ENCODE results near the gene KLK11. TPM values are rescaled to one million over a fixed set of nuclear protein-coding genes. Genes with fewer than 3 reads are reported as not detected.

The KLK11 gene
- total RNA-seq, 2 experiments from 2014 or later: not detected

DNA sequence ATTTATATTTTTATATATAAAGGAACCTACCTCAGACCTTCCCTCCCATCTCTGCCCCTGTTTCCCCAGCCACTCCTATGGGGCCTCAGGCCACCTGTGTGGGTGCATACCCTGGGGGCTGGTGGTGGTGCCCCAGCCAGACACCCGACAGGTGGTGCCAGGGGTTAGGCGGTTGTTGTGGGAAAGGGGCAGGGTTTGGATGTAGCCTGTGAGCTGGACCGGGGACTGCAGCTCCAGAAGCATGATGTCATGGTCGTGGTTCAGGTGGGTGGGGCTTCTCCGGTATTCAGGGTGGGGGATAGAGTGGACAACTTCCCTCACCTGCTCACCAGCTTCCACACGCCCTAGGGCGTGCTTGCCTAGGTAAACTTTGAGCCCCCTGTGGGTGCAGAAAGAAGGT, 33.3 kb upstream of the KLK11 start:
- Mint-ChIP-seq H3K4me3 (no peak overlapping the region), H3K27me3 (peaks cover 24% of the 10 kb centered on the region), H3K36me3 (ENCODE audit: low read depth) (no peaks in the 10 kb centered on the region), H3K9me3 (no peaks in the 10 kb centered on the region), H3K4me1 (ENCODE audit: low read depth) (no peaks in the 10 kb centered on the region), H3K27ac (no peak overlapping the region)
- ChIA-PET CTCF (no interaction called here), POLR2A (interaction anchor here (0.6 kb wide), 1 partner anchor 54 kb away, joined by 3 read pairs; no protein-coding TSS in a partner anchor)
- TF ChIP-seq, protein P1, sequence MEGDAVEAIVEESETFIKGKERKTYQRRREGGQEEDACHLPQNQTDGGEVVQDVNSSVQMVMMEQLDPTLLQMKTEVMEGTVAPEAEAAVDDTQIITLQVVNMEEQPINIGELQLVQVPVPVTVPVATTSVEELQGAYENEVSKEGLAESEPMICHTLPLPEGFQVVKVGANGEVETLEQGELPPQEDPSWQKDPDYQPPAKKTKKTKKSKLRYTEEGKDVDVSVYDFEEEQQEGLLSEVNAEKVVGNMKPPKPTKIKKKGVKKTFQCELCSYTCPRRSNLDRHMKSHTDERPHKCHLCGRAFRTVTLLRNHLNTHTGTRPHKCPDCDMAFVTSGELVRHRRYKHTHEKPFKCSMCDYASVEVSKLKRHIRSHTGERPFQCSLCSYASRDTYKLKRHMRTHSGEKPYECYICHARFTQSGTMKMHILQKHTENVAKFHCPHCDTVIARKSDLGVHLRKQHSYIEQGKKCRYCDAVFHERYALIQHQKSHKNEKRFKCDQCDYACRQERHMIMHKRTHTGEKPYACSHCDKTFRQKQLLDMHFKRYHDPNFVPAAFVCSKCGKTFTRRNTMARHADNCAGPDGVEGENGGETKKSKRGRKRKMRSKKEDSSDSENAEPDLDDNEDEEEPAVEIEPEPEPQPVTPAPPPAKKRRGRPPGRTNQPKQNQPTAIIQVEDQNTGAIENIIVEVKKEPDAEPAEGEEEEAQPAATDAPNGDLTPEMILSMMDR (IDR thresholded peaks at IDR 0.05): no peak
- ATAC-seq (no peak), DNase-seq (no peak)
- intact Hi-C loops (cut with micrococcal nuclease): no loop called here

DNA sequence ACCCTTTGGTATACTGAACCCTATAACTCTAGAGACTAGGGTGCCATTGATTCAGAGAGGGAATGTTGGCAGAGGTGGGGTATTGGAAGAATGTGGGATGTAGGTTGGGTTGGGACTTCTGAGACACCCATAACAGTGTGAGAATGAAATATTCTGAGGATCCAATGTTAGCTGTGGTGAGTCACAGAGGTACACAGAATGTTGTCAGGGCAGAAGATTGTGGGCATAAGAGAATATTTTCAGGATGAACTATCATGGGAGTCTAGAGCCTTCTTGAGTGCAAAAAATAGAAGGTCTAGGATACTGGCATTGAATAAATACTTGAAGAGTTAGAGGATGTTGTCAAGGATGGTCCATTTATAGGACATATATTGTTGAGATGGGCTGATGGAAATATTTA, 29.4 kb upstream of the KLK11 start:
- Mint-ChIP-seq H3K36me3 (ENCODE audit: low read depth) (no peaks in the 10 kb centered on the region), H3K9me3 (no peaks in the 10 kb centered on the region), H3K4me1 (ENCODE audit: low read depth) (no peaks in the 10 kb centered on the region), H3K27ac (no peak overlapping the region), H3K27me3 (peaks cover 19% of the 10 kb centered on the region), H3K4me3 (no peak overlapping the region)
- POLR2A ChIA-PET: no interaction called here
- CTCF ChIA-PET: no interaction called here
- no peak for DNase-seq
- TF ChIP-seq, protein P1 (IDR thresholded peaks at IDR 0.05): no peak
- ATAC-seq: no peak
- intact Hi-C loops (cut with micrococcal nuclease): no loop called here

DNA sequence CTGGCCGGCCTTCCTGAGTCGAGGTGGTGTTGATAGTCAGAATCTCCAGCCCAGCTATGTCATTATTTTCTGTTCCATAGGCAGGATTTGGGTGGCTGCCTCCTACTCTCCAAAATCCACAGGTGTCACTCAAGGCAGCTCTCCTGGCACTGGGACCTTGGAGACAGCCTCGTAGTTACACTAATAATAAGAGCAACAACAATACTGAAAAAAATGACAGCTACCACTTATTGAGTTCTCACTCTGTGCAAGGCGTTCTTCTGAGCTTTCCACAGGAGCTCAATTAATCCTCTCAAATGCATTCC, 20.6 kb upstream of the KLK11 start:
- intact Hi-C loops (cut with micrococcal nuclease): no loop called here
- Mint-ChIP-seq H3K27ac (no peak overlapping the region), H3K27me3 (peaks cover 9% of the 10 kb centered on the region), H3K9me3 (no peaks in the 10 kb centered on the region), H3K36me3 (ENCODE audit: low read depth) (no peaks in the 10 kb centered on the region), H3K4me3 (no peak overlapping the region), H3K4me1 (ENCODE audit: low read depth) (no peaks in the 10 kb centered on the region)
- TF ChIP-seq, protein P1 (IDR thresholded peaks at IDR 0.05): no peak
- ATAC-seq: no peak
- no peak for DNase-seq
- POLR2A ChIA-PET: no interaction called here
- CTCF ChIA-PET: interaction anchor here (1.2 kb wide), 1 partner anchor 50 kb away, joined by 4 read pairs; no protein-coding TSS in a partner anchor

DNA sequence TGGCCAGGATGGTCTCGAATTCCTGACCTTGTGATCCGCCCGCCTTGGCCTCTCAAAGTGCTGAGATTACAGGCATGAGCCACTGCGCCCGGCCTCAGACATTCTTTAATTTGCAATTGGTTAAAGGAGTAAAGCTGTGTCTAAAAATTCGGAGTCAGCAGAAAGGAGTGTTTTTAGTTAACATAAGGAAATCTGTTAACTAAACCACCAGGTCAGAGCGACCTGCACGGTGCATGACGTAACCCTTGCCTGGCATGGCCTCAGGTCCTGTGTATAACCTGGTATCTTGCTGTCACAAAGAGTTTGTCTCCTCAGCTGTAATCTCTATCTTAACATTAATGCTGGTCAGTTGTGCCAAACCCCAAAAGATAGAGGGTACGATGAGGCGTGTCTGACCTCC, 17.9 kb upstream of the KLK11 start:
- ChIA-PET POLR2A (no interaction called here), CTCF (no interaction called here)
- DNase-seq (no peak), ATAC-seq (no peak)
- Mint-ChIP-seq H3K27me3 (peaks cover 6% of the 10 kb centered on the region), H3K27ac (no peak overlapping the region), H3K4me1 (ENCODE audit: low read depth) (no peaks in the 10 kb centered on the region), H3K36me3 (ENCODE audit: low read depth) (no peaks in the 10 kb centered on the region), H3K9me3 (no peaks in the 10 kb centered on the region), H3K4me3 (no peak overlapping the region)
- TF ChIP-seq, protein P1 (IDR thresholded peaks at IDR 0.05): no peak
- intact Hi-C loops (cut with micrococcal nuclease): no loop called here

DNA sequence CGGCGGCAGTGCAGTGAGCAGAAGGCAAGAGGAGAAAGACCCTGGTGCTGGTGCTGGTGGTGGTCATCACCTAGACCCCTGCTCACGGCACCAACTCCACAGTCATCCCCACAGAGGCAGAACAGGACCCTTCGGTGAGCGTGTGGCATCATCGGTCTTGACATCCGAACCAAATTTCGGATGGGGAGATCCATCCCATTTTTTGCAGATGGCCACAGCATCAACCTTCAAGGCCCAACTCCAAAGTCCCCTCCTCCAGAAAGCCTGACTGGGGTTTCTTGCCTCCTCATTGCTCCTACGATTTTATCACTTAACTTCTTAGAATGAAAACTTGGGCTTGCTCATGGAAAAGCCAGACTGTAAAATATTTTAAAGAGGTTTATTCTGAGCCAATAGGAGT, 17.1 kb upstream of the KLK11 start:
- no peak for DNase-seq
- CTCF ChIA-PET: interaction anchor here (0.8 kb wide), 1 partner anchor 9 kb away, joined by 3 read pairs; no protein-coding TSS in a partner anchor
- Mint-ChIP-seq H3K27me3 (peaks cover 6% of the 10 kb centered on the region), H3K36me3 (ENCODE audit: low read depth) (no peaks in the 10 kb centered on the region), H3K9me3 (no peaks in the 10 kb centered on the region), H3K27ac (no peak overlapping the region), H3K4me3 (no peak overlapping the region), H3K4me1 (ENCODE audit: low read depth) (no peaks in the 10 kb centered on the region)
- ATAC-seq: no peak
- POLR2A ChIA-PET: no interaction called here
- intact Hi-C loops (cut with micrococcal nuclease): no loop called here
- TF ChIP-seq, protein P1 (IDR thresholded peaks at IDR 0.05): no peak
